AG04450 (cell line): ENCODE measurements around the gene TDO2. TPM values are rescaled to one million over a fixed set of nuclear protein-coding genes. Genes with fewer than 3 reads are reported as not detected.

Experiments
- CTCF ChIA-PET: fragments of 300-600, 350-600 bp; formaldehyde crosslinking; extraction: SDS; loops from one replicate; lab custom pipeline; 2022; ENCODE audit warnings: antibody characterized with exemption, inconsistent platforms; lab: Charles Lee
- POLR2A ChIA-PET: fragments of 350-600 bp; formaldehyde crosslinking; extraction: SDS; loops from one replicate; lab custom pipeline; 2021; ENCODE audit warnings: antibody characterized with exemption, inconsistent platforms; lab: Yijun Ruan, JAX
- DNase-seq: peaks from one replicate; pipeline ENCODE4 v3.0.0-alpha.2; 2011; ENCODE audit warnings: low read depth, low spot score
- H3K27ac ChIP-seq: one replicate; pipeline ENCODE4 v1.5.1; 2012; ENCODE audit warnings: low read depth, low read length, control low read depth
- H3K27me3 ChIP-seq: one replicate; pipeline ENCODE4 v1.6.0; 2012; ENCODE audit warnings: low read length; ENCODE audit not compliant: control insufficient read depth, insufficient read depth
- H3K4me3 ChIP-seq: 2 replicates; pipeline ENCODE4 v1.5.1; 2011; ENCODE audit warnings: mild to moderate bottlenecking, low read depth, low read length, control low read depth
- H3K9me3 ChIP-seq: 2 replicates; pipeline ENCODE4 v1.5.1; 2012; ENCODE audit warnings: low read length; ENCODE audit not compliant: control insufficient read depth, insufficient read depth
- polyA plus RNA-seq: library from polyadenylated mRNA; depleted of rRNA; stranded (reverse); fragments of >200 nt; gene quantifications from 2 replicates; pipeline ENCODE4 v1.2.3, GENCODE V29; 2011
- TF ChIP-seq, protein P1 (sequence below): IDR thresholded peaks from 2 replicates; pipeline ENCODE4 v1.5.1; 2011; ENCODE audit warnings: low read depth, low read length, control low read depth, inconsistent platforms

The TDO2 gene
- polyA plus RNA-seq, 1 experiment: 0.84 TPM

DNA sequence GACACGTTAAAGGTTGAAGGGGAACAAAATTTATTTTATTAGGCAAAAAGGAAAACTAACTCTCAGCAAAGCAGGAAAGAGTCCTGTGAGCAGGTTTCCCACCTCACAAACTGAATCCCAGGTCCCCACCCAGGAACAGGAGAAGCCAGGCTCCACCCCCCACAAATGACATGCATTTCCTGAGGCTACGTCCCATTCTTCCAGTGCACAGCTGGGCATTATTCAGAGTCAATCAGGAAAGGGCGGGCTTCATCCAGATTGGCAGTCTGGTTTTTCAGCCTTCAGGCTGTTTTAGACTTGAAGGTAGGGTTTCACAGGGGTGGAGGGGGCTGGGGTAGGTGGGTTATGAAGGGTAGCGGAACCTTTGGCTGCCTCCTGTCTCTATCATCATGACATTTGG lies 25.5 kb upstream of the TDO2 start:
- Histone ChIP-seq H3K4me3 (no peak overlapping the region), H3K27ac (no peak overlapping the region), H3K9me3 (0 out of 2 replicates have a peak, but pooled peaks cover 7% of the 10 kb centered on the region), H3K27me3 (no peaks in the 10 kb centered on the region)
- TF ChIP-seq, protein P1, sequence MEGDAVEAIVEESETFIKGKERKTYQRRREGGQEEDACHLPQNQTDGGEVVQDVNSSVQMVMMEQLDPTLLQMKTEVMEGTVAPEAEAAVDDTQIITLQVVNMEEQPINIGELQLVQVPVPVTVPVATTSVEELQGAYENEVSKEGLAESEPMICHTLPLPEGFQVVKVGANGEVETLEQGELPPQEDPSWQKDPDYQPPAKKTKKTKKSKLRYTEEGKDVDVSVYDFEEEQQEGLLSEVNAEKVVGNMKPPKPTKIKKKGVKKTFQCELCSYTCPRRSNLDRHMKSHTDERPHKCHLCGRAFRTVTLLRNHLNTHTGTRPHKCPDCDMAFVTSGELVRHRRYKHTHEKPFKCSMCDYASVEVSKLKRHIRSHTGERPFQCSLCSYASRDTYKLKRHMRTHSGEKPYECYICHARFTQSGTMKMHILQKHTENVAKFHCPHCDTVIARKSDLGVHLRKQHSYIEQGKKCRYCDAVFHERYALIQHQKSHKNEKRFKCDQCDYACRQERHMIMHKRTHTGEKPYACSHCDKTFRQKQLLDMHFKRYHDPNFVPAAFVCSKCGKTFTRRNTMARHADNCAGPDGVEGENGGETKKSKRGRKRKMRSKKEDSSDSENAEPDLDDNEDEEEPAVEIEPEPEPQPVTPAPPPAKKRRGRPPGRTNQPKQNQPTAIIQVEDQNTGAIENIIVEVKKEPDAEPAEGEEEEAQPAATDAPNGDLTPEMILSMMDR: no peak
- POLR2A ChIA-PET: no interaction called here
- DNase-seq: no peak
- CTCF ChIA-PET: no interaction called here

DNA sequence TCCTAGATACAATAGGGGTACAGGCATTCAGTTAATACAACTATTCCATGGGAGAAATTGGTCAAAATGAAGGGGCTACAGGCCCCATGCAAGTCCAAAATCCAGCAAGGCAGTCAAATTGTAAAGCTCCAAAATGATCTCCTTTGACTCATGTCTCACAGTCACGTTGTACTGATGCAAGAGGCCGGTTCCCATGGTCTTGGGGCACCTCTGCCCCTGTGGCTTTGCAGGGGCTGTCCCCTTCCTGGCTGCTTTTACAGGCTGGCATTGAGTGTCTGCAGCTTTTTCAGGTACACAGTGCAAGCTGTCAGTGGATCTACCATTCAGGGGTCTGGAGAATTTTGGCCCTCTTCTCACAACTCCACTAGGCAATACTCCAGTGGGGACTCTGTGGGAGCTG lies 24.9 kb upstream of the TDO2 start:
- no peak for DNase-seq
- TF ChIP-seq, protein P1: no peak
- Histone ChIP-seq H3K27me3 (no peaks in the 10 kb centered on the region), H3K4me3 (no peak overlapping the region), H3K27ac (no peak overlapping the region), H3K9me3 (0 out of 2 replicates have a peak, but pooled peaks cover 10% of the 10 kb centered on the region)
- ChIA-PET CTCF (no interaction called here), POLR2A (no interaction called here)

DNA sequence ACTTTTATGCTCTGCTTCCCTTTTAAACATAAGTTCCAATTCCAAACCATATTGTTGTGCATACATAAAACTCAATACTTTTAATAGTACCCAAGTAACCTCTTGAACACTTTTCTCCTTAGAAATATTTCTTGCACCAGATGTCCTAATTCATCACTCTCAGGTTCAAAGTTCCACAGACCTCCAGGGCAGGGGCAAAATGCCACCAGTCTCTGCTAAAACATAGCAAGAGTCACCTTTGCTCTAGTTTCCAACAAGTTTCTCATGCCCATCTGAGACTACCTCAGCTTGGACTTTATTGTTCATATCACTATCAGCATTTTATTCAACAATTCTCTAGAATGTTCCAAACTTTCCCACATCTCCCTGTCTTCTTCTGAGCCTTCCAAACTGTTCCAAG lies 23.7 kb upstream of the TDO2 start:
- H3K27me3 ChIP-seq: no peaks in the 10 kb centered on the region
- H3K4me3 ChIP-seq: no peak overlapping the region
- TF ChIP-seq, protein P1: no peak
- no peak for DNase-seq
- ChIA-PET CTCF (no interaction called here), POLR2A (no interaction called here)
- H3K9me3 ChIP-seq: 0 out of 2 replicates have a peak, but pooled peaks cover 10% of the 10 kb centered on the region
- no peak overlapping the region for H3K27ac ChIP-seq

DNA sequence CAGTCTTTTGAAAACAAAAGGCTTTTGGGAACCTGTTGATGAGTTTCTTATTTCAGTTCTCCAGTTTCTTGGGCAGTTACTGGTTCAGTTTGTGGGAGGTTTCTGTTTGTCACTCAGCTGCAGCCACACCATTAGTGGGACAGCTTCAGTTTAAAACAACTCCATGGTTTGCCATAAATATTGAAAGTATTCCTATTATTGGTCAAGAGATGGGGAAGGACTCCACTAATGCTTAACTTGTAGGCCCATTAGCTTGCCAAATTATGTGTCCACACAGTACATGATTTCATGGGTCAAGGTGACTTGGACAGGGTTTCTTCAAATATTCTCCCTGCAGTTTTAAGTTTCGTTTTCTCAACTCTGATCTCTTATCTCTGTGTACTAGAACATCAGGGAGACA lies 21.9 kb upstream of the TDO2 start:
- no peak overlapping the region for H3K4me3 ChIP-seq
- POLR2A ChIA-PET: no interaction called here
- no peak overlapping the region for H3K27ac ChIP-seq
- no peak for DNase-seq
- H3K27me3 ChIP-seq: no peaks in the 10 kb centered on the region
- TF ChIP-seq, protein P1: no peak
- H3K9me3 ChIP-seq: 0 out of 2 replicates have a peak, but pooled peaks cover 9% of the 10 kb centered on the region
- CTCF ChIA-PET: no interaction called here

DNA sequence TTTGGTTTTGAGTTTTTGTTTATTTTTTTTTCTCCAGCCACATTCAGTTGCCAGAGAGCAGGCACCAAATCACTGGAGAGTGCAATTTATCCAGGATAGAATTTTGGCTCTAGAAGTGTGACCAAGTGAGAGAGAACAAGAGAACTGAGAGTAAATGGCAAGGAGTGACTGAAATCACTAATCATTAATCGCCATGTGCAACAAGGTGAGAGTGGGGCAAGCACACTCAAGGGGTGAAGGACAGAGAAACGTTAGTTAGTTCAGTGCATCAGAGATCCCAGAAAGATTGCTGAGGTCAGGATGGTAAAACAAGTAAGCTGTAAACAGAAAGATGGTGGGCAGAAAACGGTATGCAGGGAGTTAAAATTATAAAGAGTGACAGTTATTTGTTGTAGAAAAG lies 19.6 kb upstream of the TDO2 start:
- TF ChIP-seq, protein P1: no peak
- ChIA-PET CTCF (no interaction called here), POLR2A (no interaction called here)
- Histone ChIP-seq H3K27me3 (no peaks in the 10 kb centered on the region), H3K9me3 (0 out of 2 replicates have a peak, but pooled peaks cover 3% of the 10 kb centered on the region), H3K4me3 (no peak overlapping the region), H3K27ac (no peak overlapping the region)
- DNase-seq: no peak
